PC-3 (cell line): ENCODE measurements around the gene USP9X.

Experiments
- EZH2 ChIP-seq: fragments of 300-600 bp; sonication (generic); IDR thresholded peaks from one replicate; pipeline ENCODE4 v1.6.1; 2017; ENCODE audit warnings: antibody characterized with exemption, mild to moderate bottlenecking, low read length; ENCODE audit not compliant: unreplicated experiment
- TF ChIP-seq, protein P1 (sequence below): fragments of 300-600 bp; sonication (generic); conservative IDR thresholded peaks from 2 replicates; pipeline ENCODE4 v1.5.1; 2017; ENCODE audit warnings: antibody characterized with exemption, low read depth, mild to moderate bottlenecking, low read length

DNA sequence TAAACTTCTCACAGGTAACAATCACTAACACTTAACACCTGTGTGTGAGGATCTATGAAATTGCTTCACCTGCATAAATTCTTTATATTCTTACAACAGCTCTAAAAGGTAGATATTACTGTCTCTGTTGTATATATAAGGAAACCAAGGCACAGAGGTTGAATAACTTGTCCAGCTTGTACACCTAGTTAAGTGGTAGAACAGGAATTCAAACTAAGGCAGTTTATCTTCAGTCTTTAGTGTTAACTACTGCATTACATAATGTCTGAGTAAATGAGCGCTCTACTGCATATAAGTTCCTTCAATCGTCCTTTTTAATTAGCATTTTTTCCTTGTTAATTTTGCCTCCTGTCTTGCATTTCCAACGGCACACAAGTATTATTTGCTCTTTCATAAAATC, 15.0 kb downstream of the USP9X start:
- TF ChIP-seq, protein P1, sequence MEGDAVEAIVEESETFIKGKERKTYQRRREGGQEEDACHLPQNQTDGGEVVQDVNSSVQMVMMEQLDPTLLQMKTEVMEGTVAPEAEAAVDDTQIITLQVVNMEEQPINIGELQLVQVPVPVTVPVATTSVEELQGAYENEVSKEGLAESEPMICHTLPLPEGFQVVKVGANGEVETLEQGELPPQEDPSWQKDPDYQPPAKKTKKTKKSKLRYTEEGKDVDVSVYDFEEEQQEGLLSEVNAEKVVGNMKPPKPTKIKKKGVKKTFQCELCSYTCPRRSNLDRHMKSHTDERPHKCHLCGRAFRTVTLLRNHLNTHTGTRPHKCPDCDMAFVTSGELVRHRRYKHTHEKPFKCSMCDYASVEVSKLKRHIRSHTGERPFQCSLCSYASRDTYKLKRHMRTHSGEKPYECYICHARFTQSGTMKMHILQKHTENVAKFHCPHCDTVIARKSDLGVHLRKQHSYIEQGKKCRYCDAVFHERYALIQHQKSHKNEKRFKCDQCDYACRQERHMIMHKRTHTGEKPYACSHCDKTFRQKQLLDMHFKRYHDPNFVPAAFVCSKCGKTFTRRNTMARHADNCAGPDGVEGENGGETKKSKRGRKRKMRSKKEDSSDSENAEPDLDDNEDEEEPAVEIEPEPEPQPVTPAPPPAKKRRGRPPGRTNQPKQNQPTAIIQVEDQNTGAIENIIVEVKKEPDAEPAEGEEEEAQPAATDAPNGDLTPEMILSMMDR, result no peak
- TF ChIP-seq EZH2, result no peak
